Mammary epithelial cell (primary cell): ENCODE data around the gene ZNF200.

Source experiments
- CTCF ChIP-seq, 2 donors: IDR thresholded peaks in 1 of 2; conservative IDR thresholded peaks in 1 of 2; 2 replicates each; pipeline ENCODE4 v1.5.1; 2011 to 2012; ENCODE audit warnings: inconsistent platforms in 2 of 2, low read length in 2 of 2, mild to moderate bottlenecking in 2 of 2, control low read depth in 1 of 2, low read depth in 1 of 2; ENCODE audit not compliant: insufficient read depth in 1 of 2; ENCODE audit errors: extremely low read depth in 1 of 2
- EZH2 ChIP-seq: IDR thresholded peaks from 2 replicates; pipeline ENCODE4 v1.6.1; 2012; ENCODE audit warnings: low read length, inconsistent platforms, borderline replicate concordance

GRCh38 chr16:3241761-3242160 lies 6.8 kb upstream of the ZNF200 start:
- TF ChIP-seq CTCF (conservative IDR thresholded peaks at IDR 0.05 in 1 of 2, IDR thresholded peaks at IDR 0.05 in 1 of 2; ENCODE audit: extremely low read depth in 1 of 2, insufficient read depth in 1 of 2, low read depth in 1 of 2, low read length in 2 of 2) (no peak), EZH2 (no peak)
